Measurements from ENCODE around the gene AEBP1. TPM values are rescaled to one million over a fixed set of nuclear protein-coding genes. Genes with fewer than 3 reads are reported as not detected.

AEBP1 gene
- total RNA-seq, 4 donors from 2014 or later = 71.0 to 234 (median 156) TPM

DNA sequence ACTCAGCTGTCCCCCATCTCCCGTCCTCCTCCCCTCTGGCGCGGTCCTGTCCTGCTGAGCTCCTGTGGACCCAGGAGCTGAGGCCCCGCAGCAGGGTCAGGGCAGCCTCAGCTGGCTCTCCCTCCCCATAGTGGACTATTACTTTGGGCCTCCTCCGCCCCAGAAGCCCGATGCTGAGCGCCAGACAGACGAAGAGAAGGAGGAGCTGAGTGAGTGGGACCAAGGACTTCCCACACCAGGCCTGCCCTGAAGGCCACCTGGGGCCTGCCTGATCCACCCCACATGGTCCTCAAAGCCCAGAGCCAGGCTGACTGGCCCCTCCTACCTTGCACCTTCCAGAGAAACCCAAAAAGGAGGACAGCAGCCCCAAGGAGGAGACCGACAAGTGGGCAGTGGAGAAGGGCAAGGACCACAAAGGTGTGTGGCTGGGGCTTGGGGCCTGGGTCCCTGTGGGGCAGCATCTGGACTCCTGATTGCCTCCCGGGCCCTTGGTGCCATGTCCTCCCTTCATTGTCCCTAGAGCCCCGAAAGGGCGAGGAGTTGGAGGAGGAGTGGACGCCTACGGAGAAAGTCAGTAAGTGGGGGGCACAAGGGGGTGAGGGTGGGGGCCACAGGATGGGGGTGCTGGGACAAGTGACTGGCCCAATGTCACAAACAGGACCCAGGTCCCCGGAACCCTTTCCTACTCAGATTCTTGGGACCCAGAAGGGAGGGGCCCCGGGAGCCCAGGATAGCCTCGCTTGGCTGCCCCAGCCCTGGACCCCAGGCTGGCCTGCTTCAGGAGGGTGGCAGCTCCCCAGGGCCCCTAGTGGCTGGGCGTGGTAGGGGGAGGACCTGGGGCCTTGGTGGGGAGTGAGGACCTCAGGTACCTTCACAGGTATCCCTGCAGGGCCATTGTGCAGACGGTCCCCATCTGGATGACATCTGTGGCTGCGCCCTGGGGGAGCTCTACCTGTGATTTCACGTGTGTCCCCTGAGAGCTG is 4.9 kb downstream of the AEBP1 start:
- H3K27me3 ChIP-seq = no peaks in the 10 kb centered on the region
- H3K9me3 ChIP-seq = no peaks in the 10 kb centered on the region
- no peak for DNase-seq (ENCODE audit: extremely low spot score)
- 95% methylated on average over 8 of the region's 21 CpGs for WGBS
- H3K4me1 ChIP-seq = peaks cover 23 to 70% (median 55%) of the 10 kb centered on the region in 4 donors
- TF ChIP-seq EP300 (IDR thresholded peaks at IDR 0.05) = no peak
- TF ChIP-seq, protein P1, sequence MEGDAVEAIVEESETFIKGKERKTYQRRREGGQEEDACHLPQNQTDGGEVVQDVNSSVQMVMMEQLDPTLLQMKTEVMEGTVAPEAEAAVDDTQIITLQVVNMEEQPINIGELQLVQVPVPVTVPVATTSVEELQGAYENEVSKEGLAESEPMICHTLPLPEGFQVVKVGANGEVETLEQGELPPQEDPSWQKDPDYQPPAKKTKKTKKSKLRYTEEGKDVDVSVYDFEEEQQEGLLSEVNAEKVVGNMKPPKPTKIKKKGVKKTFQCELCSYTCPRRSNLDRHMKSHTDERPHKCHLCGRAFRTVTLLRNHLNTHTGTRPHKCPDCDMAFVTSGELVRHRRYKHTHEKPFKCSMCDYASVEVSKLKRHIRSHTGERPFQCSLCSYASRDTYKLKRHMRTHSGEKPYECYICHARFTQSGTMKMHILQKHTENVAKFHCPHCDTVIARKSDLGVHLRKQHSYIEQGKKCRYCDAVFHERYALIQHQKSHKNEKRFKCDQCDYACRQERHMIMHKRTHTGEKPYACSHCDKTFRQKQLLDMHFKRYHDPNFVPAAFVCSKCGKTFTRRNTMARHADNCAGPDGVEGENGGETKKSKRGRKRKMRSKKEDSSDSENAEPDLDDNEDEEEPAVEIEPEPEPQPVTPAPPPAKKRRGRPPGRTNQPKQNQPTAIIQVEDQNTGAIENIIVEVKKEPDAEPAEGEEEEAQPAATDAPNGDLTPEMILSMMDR (IDR thresholded peaks at IDR 0.05) = no peak
- TF ChIP-seq POLR2AphosphoS5 (IDR thresholded peaks at IDR 0.05) = no peak
- no peak for TF ChIP-seq POLR2A (IDR thresholded peaks at IDR 0.05; ENCODE audit: low read depth)
- no peak overlapping the region for H3K4me3 ChIP-seq
- intact Hi-C loops (cut with DNase I) = no loop called here
- peak overlapping the region in 2 of 4 donors; percentile 89 to 90 for H3K27ac ChIP-seq (replicated peaks in 1 of 4)
- peaks cover 0 to 78% (median 49%) of the 10 kb centered on the region in 4 donors for H3K36me3 ChIP-seq

DNA sequence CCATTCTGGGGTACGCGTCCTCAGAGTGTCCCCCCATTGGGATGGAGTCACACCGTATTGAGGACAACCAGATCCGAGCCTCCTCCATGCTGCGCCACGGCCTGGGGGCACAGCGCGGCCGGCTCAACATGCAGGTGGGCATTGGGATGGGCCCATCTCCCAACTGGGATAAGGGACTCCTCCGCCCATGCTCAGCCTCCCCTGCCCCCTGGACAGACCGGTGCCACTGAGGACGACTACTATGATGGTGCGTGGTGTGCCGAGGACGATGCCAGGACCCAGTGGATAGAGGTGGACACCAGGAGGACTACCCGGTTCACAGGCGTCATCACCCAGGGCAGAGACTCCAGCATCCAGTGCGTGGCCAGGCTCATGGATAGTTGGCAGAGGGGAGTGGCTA is 5.8 kb downstream of the AEBP1 start:
- Histone ChIP-seq H3K4me3 (no peak overlapping the region), H3K9me3 (no peaks in the 10 kb centered on the region), H3K4me1 (peaks cover 22 to 60% (median 46%) of the 10 kb centered on the region in 4 donors), H3K36me3 (peaks cover 5 to 87% (median 57%) of the 10 kb centered on the region in 4 donors), H3K27me3 (no peaks in the 10 kb centered on the region), H3K27ac (replicated peaks in 1 of 4) (peak overlapping the region in 2 of 4 donors; percentile 89 to 90)
- intact Hi-C loops (cut with DNase I) = no loop called here
- WGBS = 90% methylated on average over 18 of the region's 18 CpGs
- DNase-seq (ENCODE audit: extremely low spot score) = no peak
- TF ChIP-seq EP300 (IDR thresholded peaks at IDR 0.05) = no peak
- no peak for TF ChIP-seq POLR2AphosphoS5 (IDR thresholded peaks at IDR 0.05)
- TF ChIP-seq, protein P1 (IDR thresholded peaks at IDR 0.05) = no peak
- no peak for TF ChIP-seq POLR2A (IDR thresholded peaks at IDR 0.05; ENCODE audit: low read depth)

DNA sequence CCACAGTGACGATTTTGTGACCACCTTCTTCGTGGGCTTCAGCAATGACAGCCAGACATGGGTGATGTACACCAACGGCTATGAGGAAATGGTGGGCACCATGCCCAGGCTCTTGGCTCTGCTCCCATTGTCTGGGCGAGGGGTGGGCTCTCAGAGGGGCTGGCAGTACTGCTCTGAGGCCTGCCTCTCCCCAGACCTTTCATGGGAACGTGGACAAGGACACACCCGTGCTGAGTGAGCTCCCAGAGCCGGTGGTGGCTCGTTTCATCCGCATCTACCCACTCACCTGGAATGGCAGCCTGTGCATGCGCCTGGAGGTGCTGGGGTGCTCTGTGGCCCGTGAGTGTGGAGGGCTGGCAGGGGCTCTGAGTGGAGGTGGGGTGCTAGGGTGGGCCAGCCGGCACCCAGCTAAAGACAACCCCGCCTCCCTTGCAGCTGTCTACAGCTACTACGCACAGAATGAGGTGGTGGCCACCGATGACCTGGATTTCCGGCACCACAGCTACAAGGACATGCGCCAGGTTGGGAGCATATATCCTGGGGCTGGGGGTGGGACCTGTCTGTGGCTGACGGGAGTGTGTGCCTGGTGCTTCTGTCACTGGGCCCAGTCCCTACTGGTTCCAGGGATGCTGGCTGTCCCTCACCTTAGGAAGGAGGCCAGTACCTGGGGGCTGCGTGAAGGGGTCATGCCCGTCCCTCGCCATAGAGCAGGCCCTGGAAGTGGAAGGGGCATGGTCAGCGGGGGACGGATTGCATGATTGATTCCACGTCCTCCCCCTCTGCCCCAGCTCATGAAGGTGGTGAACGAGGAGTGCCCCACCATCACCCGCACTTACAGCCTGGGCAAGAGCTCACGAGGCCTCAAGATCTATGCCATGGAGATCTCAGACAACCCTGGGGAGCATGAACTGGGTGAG is 6.8 kb downstream of the AEBP1 start:
- H3K9me3 ChIP-seq = no peaks in the 10 kb centered on the region
- peak overlapping the region in 2 of 4 donors; percentile 51 to 90 for H3K27ac ChIP-seq (replicated peaks in 1 of 4)
- TF ChIP-seq, protein P1 (IDR thresholded peaks at IDR 0.05) = no peak
- no peaks in the 10 kb centered on the region for H3K27me3 ChIP-seq
- H3K36me3 ChIP-seq = peaks cover 7 to 97% (median 67%) of the 10 kb centered on the region in 4 donors
- H3K4me3 ChIP-seq = no peak overlapping the region
- H3K4me1 ChIP-seq = peaks cover 19 to 51% (median 36%) of the 10 kb centered on the region in 4 donors
- intact Hi-C loops (cut with DNase I) = no loop called here
- DNase-seq (ENCODE audit: extremely low spot score) = no peak
- 81% methylated on average over 9 of the region's 27 CpGs for WGBS

DNA sequence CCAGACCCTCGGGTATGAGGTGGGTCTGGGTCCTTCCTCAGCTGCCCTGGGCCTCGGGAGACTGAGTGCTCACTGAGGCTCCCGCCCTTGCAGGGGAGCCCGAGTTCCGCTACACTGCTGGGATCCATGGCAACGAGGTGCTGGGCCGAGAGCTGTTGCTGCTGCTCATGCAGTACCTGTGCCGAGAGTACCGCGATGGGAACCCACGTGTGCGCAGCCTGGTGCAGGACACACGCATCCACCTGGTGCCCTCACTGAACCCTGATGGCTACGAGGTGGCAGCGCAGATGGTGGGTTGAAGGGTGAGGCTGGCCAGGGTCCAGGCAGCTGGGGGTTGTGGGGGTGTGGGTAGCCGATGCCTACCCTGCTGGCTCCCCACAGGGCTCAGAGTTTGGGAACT is 7.6 kb downstream of the AEBP1 start:
- peak overlapping the region in 1 of 4 donors; percentile 39 for H3K27ac ChIP-seq (replicated peaks in 1 of 4)
- H3K4me1 ChIP-seq = peaks cover 14 to 43% (median 28%) of the 10 kb centered on the region in 4 donors
- TF ChIP-seq, protein P1 (IDR thresholded peaks at IDR 0.05) = no peak
- no peak for TF ChIP-seq POLR2AphosphoS5 (IDR thresholded peaks at IDR 0.05)
- no peak for TF ChIP-seq POLR2A (IDR thresholded peaks at IDR 0.05; ENCODE audit: low read depth)
- TF ChIP-seq EP300 (IDR thresholded peaks at IDR 0.05) = no peak
- no peak overlapping the region for H3K4me3 ChIP-seq
- WGBS = no CpG with 5 or more reads among the region's 16 CpGs
- intact Hi-C loops (cut with DNase I) = no loop called here
- DNase-seq (ENCODE audit: extremely low spot score) = no peak
- H3K36me3 ChIP-seq = peaks cover 11 to 100% (median 75%) of the 10 kb centered on the region in 4 donors
- H3K9me3 ChIP-seq = no peaks in the 10 kb centered on the region
- H3K27me3 ChIP-seq = no peaks in the 10 kb centered on the region

Data from esophagus muscularis mucosa (tissue), 4 donors.